Measurements from ENCODE around the gene ACAP1.

- TF ChIP-seq, protein P1, sequence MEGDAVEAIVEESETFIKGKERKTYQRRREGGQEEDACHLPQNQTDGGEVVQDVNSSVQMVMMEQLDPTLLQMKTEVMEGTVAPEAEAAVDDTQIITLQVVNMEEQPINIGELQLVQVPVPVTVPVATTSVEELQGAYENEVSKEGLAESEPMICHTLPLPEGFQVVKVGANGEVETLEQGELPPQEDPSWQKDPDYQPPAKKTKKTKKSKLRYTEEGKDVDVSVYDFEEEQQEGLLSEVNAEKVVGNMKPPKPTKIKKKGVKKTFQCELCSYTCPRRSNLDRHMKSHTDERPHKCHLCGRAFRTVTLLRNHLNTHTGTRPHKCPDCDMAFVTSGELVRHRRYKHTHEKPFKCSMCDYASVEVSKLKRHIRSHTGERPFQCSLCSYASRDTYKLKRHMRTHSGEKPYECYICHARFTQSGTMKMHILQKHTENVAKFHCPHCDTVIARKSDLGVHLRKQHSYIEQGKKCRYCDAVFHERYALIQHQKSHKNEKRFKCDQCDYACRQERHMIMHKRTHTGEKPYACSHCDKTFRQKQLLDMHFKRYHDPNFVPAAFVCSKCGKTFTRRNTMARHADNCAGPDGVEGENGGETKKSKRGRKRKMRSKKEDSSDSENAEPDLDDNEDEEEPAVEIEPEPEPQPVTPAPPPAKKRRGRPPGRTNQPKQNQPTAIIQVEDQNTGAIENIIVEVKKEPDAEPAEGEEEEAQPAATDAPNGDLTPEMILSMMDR (IDR thresholded peaks at IDR 0.05; ENCODE audit: low read length): no peak
- TF ChIP-seq EZH2 (IDR thresholded peaks at IDR 0.05; ENCODE audit: borderline replicate concordance, low read length): no peak
Measured at GRCh38 chr17:7290166-7290565, 46.2 kb upstream of the ACAP1 start.
